Inflammatory macrophage treated with lipopolysaccharide for 1 hour (primary cell): ENCODE data around the gene EFNA3.

ENCODE experiments used
- DNase-seq, 2 donors: peaks; one replicate each; pipeline ENCODE4 v3.0.0-alpha.2; 2020 to 2022

The EFNA3 gene

GRCh38 chr1:155070158-155070621, 8.4 kb upstream of the EFNA3 start:
- no peak for DNase-seq

- peak; percentile 71 to 78 for DNase-seq
Measured at GRCh38 chr1:155070721-155071569, 7.7 kb upstream of the EFNA3 start.

GRCh38 chr1:155071701-155072100, 6.9 kb upstream of the EFNA3 start:
- DNase-seq: peak in 1 of 2 donors; percentile 38

- DNase-seq: no peak
Measured at GRCh38 chr1:155072531-155073289, 5.9 kb upstream of the EFNA3 start.

GRCh38 chr1:155073377-155074242, 5.0 kb upstream of the EFNA3 start:
- DNase-seq: peak; percentile 38 to 51

- DNase-seq: no peak
Measured at GRCh38 chr1:155075535-155075934, 3.1 kb upstream of the EFNA3 start.

- no peak for DNase-seq
Measured at GRCh38 chr1:155076371-155076770, 2.3 kb upstream of the EFNA3 start.

- DNase-seq: no peak
Measured at GRCh38 chr1:155077346-155077745, 1.3 kb upstream of the EFNA3 start.

- no peak for DNase-seq
Measured at GRCh38 chr1:155077758-155078445, 735 bp upstream of the EFNA3 start.

- no peak for DNase-seq
Measured at GRCh38 chr1:155079210-155079486, 511 bp downstream of the EFNA3 start.

- DNase-seq: no peak
Measured at GRCh38 chr1:155079487-155080311, 1.1 kb downstream of the EFNA3 start.

- DNase-seq: no peak
Measured at GRCh38 chr1:155080312-155081228, 1.9 kb downstream of the EFNA3 start.

- no peak for DNase-seq
Measured at GRCh38 chr1:155081472-155082300, 3.0 kb downstream of the EFNA3 start.

GRCh38 chr1:155082301-155083051, 3.8 kb downstream of the EFNA3 start:
- DNase-seq: no peak

- DNase-seq: no peak
Measured at GRCh38 chr1:155083052-155083541, 4.5 kb downstream of the EFNA3 start.

- peak in 1 of 2 donors; percentile 43 for DNase-seq
Measured at GRCh38 chr1:155083865-155084721, 5.5 kb downstream of the EFNA3 start.

GRCh38 chr1:155084722-155085503, 6.3 kb downstream of the EFNA3 start:
- DNase-seq: peak; percentile 85 to 96
